CD4-positive, alpha-beta T cell treated with Interleukin-10 for 1 hour (primary cell): ENCODE measurements around the gene RNPEPL1.

ENCODE experiments used
- DNase-seq: peaks from one replicate; pipeline ENCODE4 v3.0.0-alpha.2; 2020

Gene RNPEPL1

GRCh38 chr2:240578488-240578887 lies 10.2 kb downstream of the RNPEPL1 start:
- DNase-seq, result no peak

GRCh38 chr2:240579071-240579762 lies 10.9 kb downstream of the RNPEPL1 start:
- no peak for DNase-seq

GRCh38 chr2:240579771-240580614 lies 11.7 kb downstream of the RNPEPL1 start:
- peak; percentile 86 for DNase-seq

- DNase-seq, result no peak
Observed at GRCh38 chr2:240581811-240582210, 13.5 kb downstream of the RNPEPL1 start.

- no peak for DNase-seq
Observed at GRCh38 chr2:240582781-240583180, 14.5 kb downstream of the RNPEPL1 start.

GRCh38 chr2:240583774-240584173 lies 15.5 kb downstream of the RNPEPL1 start:
- no peak for DNase-seq

- peak; percentile 6 for DNase-seq
Observed at GRCh38 chr2:240584486-240585031, 16.3 kb downstream of the RNPEPL1 start.

- DNase-seq, result no peak
Observed at GRCh38 chr2:240585101-240585500, 16.8 kb downstream of the RNPEPL1 start.

- DNase-seq, result no peak
Observed at GRCh38 chr2:240585681-240586197, 17.5 kb downstream of the RNPEPL1 start.

GRCh38 chr2:240586198-240586918 lies 18.1 kb downstream of the RNPEPL1 start, which contains the start of gene CAPN10:
CAPN10 (plus strand) TSS chr2:240586734; CDS start chr2:240586912, 178 bp downstream.
- DNase-seq, result peak; percentile 96

- peak; percentile 56 for DNase-seq
Observed at GRCh38 chr2:240586919-240587800, 18.9 kb downstream of the RNPEPL1 start.

GRCh38 chr2:240588006-240588655 lies 19.8 kb downstream of the RNPEPL1 start:
- no peak for DNase-seq

GRCh38 chr2:240588669-240589068 lies 20.4 kb downstream of the RNPEPL1 start:
- no peak for DNase-seq

GRCh38 chr2:240589375-240589774 lies 21.1 kb downstream of the RNPEPL1 start:
- DNase-seq, result no peak

- DNase-seq, result no peak
Observed at GRCh38 chr2:240589850-240590525, 21.7 kb downstream of the RNPEPL1 start.

- DNase-seq, result no peak
Observed at GRCh38 chr2:240590681-240591111, 22.4 kb downstream of the RNPEPL1 start.

GRCh38 chr2:240591226-240591625 lies 22.9 kb downstream of the RNPEPL1 start:
- no peak for DNase-seq

- DNase-seq, result no peak
Observed at GRCh38 chr2:240591784-240592183, 23.5 kb downstream of the RNPEPL1 start.

- no peak for DNase-seq
Observed at GRCh38 chr2:240593026-240593702, 24.9 kb downstream of the RNPEPL1 start.
